MM.1S (cell line): Measurements from ENCODE around the gene MYBPC3.

Source experiments
- DNase-seq: peaks from one replicate; pipeline ENCODE4 v3.0.0-alpha.2; 2015
- H2AFZ ChIP-seq: fragments of 300-600 bp; sonication (generic); 2 replicates; pipeline ENCODE4 v1.6.0; 2016; ENCODE audit warnings: antibody characterized with exemption, low read length
- H3F3A ChIP-seq: fragments of 300-600 bp; sonication (generic); 2 replicates; pipeline ENCODE4 v1.6.1; 2016; ENCODE audit warnings: mild to moderate bottlenecking, antibody characterized with exemption, low read length, moderate library complexity, mixed read lengths; ENCODE audit not compliant: insufficient read depth
- H3K27ac ChIP-seq: fragments of 300-600 bp; sonication (generic); 2 replicates; pipeline ENCODE4 v1.5.1; 2016; ENCODE audit warnings: mild to moderate bottlenecking, low read length
- H3K27me3 ChIP-seq: fragments of 300-600 bp; sonication (generic); replicated peaks from 2 replicates; pipeline ENCODE4 v1.6.0; 2016; ENCODE audit warnings: low read length; ENCODE audit not compliant: insufficient read depth
- H3K36me3 ChIP-seq: fragments of 300-600 bp; sonication (generic); replicated peaks from 2 replicates; pipeline ENCODE4 v1.6.1; 2016; ENCODE audit warnings: mild to moderate bottlenecking, low read length, mixed read lengths; ENCODE audit not compliant: insufficient read depth
- H3K4me1 ChIP-seq: fragments of 300-600 bp; sonication (generic); 2 replicates; pipeline ENCODE4 v1.6.1; 2016; ENCODE audit warnings: low read length, mixed read lengths
- H3K4me2 ChIP-seq: fragments of 300-600 bp; sonication (generic); 2 replicates; pipeline ENCODE4 v1.6.0; 2016; ENCODE audit warnings: low read depth, low read length
- H3K4me3 ChIP-seq: fragments of 300-600 bp; sonication (generic); 2 replicates; pipeline ENCODE4 v1.5.1; 2016; ENCODE audit warnings: low read length, mixed read lengths
- H3K79me2 ChIP-seq: fragments of 300-600 bp; sonication (generic); 2 replicates; pipeline ENCODE4 v1.6.1; 2016; ENCODE audit warnings: mixed run types, low read length, mixed read lengths
- H3K9ac ChIP-seq: fragments of 300-600 bp; sonication (generic); 2 replicates; pipeline ENCODE4 v1.6.1; 2016; ENCODE audit warnings: low read length, mixed read lengths
- H3K9me2 ChIP-seq: fragments of 300-600 bp; sonication (generic); replicated peaks from 2 replicates; pipeline ENCODE4 v1.6.1; 2016; ENCODE audit warnings: mild to moderate bottlenecking, low read length, mixed read lengths; ENCODE audit not compliant: insufficient read depth
- H3K9me3 ChIP-seq: fragments of 300-600 bp; sonication (generic); replicated peaks from 2 replicates; pipeline ENCODE4 v1.6.1; 2016; ENCODE audit warnings: mild to moderate bottlenecking, low read length, mixed read lengths; ENCODE audit not compliant: insufficient read depth
- H4K20me1 ChIP-seq: fragments of 300-600 bp; sonication (generic); 2 replicates; pipeline ENCODE4 v1.6.1; 2016; ENCODE audit warnings: mild to moderate bottlenecking, low read length, moderate library complexity, mixed read lengths; ENCODE audit not compliant: insufficient read depth
- CTCF ChIP-seq: fragments of 300-600 bp; sonication (generic); IDR thresholded peaks from 2 replicates; pipeline ENCODE4 v1.5.1; 2016; ENCODE audit warnings: antibody characterized with exemption, low read length, mixed read lengths
- EZH2 ChIP-seq: fragments of 300-600 bp; sonication (generic); optimal IDR thresholded peaks from 2 replicates; pipeline ENCODE3; 2017; ENCODE audit warnings: low read depth, mild to moderate bottlenecking, antibody characterized with exemption, low read length, mixed read lengths
- EZH2phosphoT487 ChIP-seq: fragments of 300-600 bp; sonication (generic); IDR thresholded peaks from 2 replicates; pipeline ENCODE4 v1.6.1; 2018; ENCODE audit warnings: antibody characterized with exemption, low read length

The MYBPC3 gene

GRCh38 chr11:47288066-47288465 lies 64.4 kb downstream of the MYBPC3 start:
- no peaks in the 10 kb centered on the region for H4K20me1 ChIP-seq
- TF ChIP-seq EZH2: no peak
- TF ChIP-seq EZH2phosphoT487: no peak
- TF ChIP-seq CTCF: no peak
- peaks cover 8% of the 10 kb centered on the region; the same call in 1 of the 2 replicates for H3K36me3 ChIP-seq
- H3K4me3 ChIP-seq: no peak overlapping the region
- no peaks in the 10 kb centered on the region for H3F3A ChIP-seq
- H3K9me2 ChIP-seq: no peaks in the 10 kb centered on the region
- H3K27me3 ChIP-seq: no peaks in the 10 kb centered on the region
- no peak overlapping the region for H3K27ac ChIP-seq
- H3K9me3 ChIP-seq: no peaks in the 10 kb centered on the region
- no peaks in the 10 kb centered on the region for H3K4me1 ChIP-seq
- H3K4me2 ChIP-seq: no peak overlapping the region
- H2AFZ ChIP-seq: no peak overlapping the region
- DNase-seq: no peak
- no peaks in the 10 kb centered on the region for H3K79me2 ChIP-seq
- H3K9ac ChIP-seq: no peak overlapping the region

- Histone ChIP-seq H3K4me3 (no peak overlapping the region), H3K36me3 (peaks cover 16% of the 10 kb centered on the region; the same call in 1 of the 2 replicates), H3K9me2 (no peaks in the 10 kb centered on the region), H4K20me1 (no peaks in the 10 kb centered on the region), H3K4me1 (no peaks in the 10 kb centered on the region), H2AFZ (no peak overlapping the region), H3K27me3 (no peaks in the 10 kb centered on the region), H3F3A (no peaks in the 10 kb centered on the region), H3K27ac (no peak overlapping the region), H3K79me2 (no peaks in the 10 kb centered on the region), H3K4me2 (no peak overlapping the region), H3K9me3 (no peaks in the 10 kb centered on the region), H3K9ac (no peak overlapping the region)
- DNase-seq: no peak
- TF ChIP-seq CTCF (no peak), EZH2phosphoT487 (no peak), EZH2 (no peak)
Observed at GRCh38 chr11:47285969-47286770, 66.3 kb downstream of the MYBPC3 start.

- Histone ChIP-seq H3K36me3 (peaks cover 16% of the 10 kb centered on the region; the same call in 1 of the 2 replicates), H3K4me1 (no peaks in the 10 kb centered on the region), H3K9me3 (no peaks in the 10 kb centered on the region), H3K4me3 (no peak overlapping the region), H3K9me2 (no peaks in the 10 kb centered on the region), H3K27me3 (no peaks in the 10 kb centered on the region), H3K27ac (no peak overlapping the region), H3K9ac (no peak overlapping the region), H2AFZ (no peak overlapping the region), H4K20me1 (no peaks in the 10 kb centered on the region), H3K4me2 (no peak overlapping the region), H3K79me2 (no peaks in the 10 kb centered on the region), H3F3A (no peaks in the 10 kb centered on the region)
- TF ChIP-seq EZH2 (no peak), EZH2phosphoT487 (no peak), CTCF (no peak)
- DNase-seq: no peak
Observed at GRCh38 chr11:47284151-47284550, 68.4 kb downstream of the MYBPC3 start.
